WTC11 (cell line): ENCODE measurements around the gene NEURL1.

Experiments used
- CTCF ChIP-seq: fragments of 200-600 bp; IDR thresholded peaks from 2 replicates; pipeline ENCODE4 v1.8.0; 2022; ENCODE audit warnings: antibody characterized with exemption
- ZBTB21 ChIP-seq: sonication (generic); formaldehyde crosslinking; IDR thresholded peaks from 2 replicates; pipeline ENCODE4 v1.8.1; 2023; ENCODE audit warnings: mild to moderate bottlenecking, missing genetic modification reagents, borderline replicate concordance
- ZNF317 ChIP-seq: sonication (generic); formaldehyde crosslinking; IDR thresholded peaks from 2 replicates; pipeline ENCODE4 v1.8.1; 2023; ENCODE audit warnings: low read depth, mild to moderate bottlenecking, moderate library complexity, missing genetic modification reagents, borderline replicate concordance
- TF ChIP-seq, protein P1 (sequence below): sonication (generic); formaldehyde crosslinking; IDR thresholded peaks from 2 replicates; pipeline ENCODE4 v1.8.1; 2023; ENCODE audit warnings: mild to moderate bottlenecking, missing genetic modification reagents, moderate library complexity

DNA sequence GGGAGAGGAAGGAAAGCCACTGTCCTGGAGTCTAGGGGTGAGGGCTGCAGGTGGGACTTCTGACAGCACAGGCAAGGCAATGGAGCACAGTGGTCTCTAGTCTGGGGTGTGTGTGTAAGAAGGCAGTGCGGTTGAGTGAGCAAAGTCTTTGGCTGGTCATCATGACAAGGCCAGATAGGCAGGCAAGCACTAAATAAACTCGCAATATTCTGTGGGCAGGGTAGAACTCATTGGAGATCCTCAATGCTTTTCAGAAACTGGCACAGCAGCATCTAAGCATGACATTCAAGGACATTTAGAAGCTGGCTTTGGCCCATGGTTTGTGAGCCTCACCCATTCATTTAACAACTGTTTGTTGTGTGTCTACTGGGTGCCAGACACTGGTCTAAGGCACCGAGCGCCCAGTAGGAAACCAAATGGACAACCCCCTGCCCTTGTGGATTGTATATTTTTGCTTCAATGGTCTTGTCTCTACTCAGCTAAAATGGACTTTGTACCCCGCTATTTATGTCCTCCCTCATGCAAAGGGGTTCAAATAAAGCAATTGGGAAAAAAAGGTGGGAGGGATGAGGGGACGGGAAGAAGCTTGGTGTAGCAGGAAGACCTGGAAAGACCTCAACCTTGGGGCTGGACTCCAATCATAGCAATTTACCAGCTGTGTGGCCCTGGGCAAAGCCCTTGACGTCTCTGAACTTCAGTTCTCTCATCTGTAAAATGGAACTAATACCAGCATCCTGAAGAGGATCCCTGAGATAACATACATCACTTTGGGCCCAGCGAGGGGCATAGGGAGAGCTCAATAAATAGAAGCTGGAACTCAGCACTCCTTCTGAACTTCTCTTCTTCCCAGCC lies 116.0 kb downstream of the NEURL1 start:
- TF ChIP-seq ZNF317 (CRISPR knock-in tag) (no peak), CTCF (no peak), ZBTB21 (no peak)
- TF ChIP-seq, protein P1, sequence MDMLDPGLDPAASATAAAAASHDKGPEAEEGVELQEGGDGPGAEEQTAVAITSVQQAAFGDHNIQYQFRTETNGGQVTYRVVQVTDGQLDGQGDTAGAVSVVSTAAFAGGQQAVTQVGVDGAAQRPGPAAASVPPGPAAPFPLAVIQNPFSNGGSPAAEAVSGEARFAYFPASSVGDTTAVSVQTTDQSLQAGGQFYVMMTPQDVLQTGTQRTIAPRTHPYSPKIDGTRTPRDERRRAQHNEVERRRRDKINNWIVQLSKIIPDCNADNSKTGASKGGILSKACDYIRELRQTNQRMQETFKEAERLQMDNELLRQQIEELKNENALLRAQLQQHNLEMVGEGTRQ (CRISPR knock-in tag), result no peak
